Adipose tissue (tissue), 3 donors: ENCODE data around the gene STRIT1. TPM values are rescaled to one million over a fixed set of nuclear protein-coding genes. Genes with fewer than 3 reads are reported as not detected.

ENCODE experiments used
- H3K27ac ChIP-seq: one replicate; pipeline ENCODE4 v1.5.1; 2013; ENCODE audit warnings: low read depth, low read length
- WGBS, 3 donors: extraction: QIAGEN DNeasy Blood & Tissue Kit; methylation state at CpG; one replicate each; pipeline ENCODE4 v1.1.7; 2013; 5-methylcytosine and 5-hydroxymethylcytosine counted together
- polyA plus RNA-seq, 3 donors: library from polyadenylated mRNA; stranded (reverse); fragments of 200-250 nt; gene quantifications; one replicate each; pipeline ENCODE4 v1.2.3, GENCODE V29; 2013
- donor health status: healthy with polysubstance abuse.
- donor health status: Bipolar disorder and iron deficiency.
- donor health status: healthy.

The STRIT1 gene
- polyA plus RNA-seq, 3 donors = 0.15 to 0.84 TPM; not detected in 1

GRCh38 chr3:155317211-155317610, 23.7 kb upstream of the STRIT1 start:
- 57 to 74% (median 58%) methylated on average over 1 of the region's 1 CpG for WGBS, 3 donors
- H3K27ac ChIP-seq = no peak overlapping the region

GRCh38 chr3:155316426-155316825, 22.9 kb upstream of the STRIT1 start:
- H3K27ac ChIP-seq = no peak overlapping the region

GRCh38 chr3:155313916-155314315, 20.4 kb upstream of the STRIT1 start:
- H3K27ac ChIP-seq = no peak overlapping the region
- 88 to 98% (median 97%) methylated on average over 2 of the region's 2 CpGs for WGBS, 3 donors

GRCh38 chr3:155313300-155313699, 19.8 kb upstream of the STRIT1 start:
- no peak overlapping the region for H3K27ac ChIP-seq

- WGBS, 3 donors = 39 to 52% (median 47%) methylated on average over 2 of the region's 2 CpGs
Measured at GRCh38 chr3:155312781-155313180, 19.3 kb upstream of the STRIT1 start.

GRCh38 chr3:155309581-155309980, 16.1 kb upstream of the STRIT1 start:
- H3K27ac ChIP-seq = no peak overlapping the region
- 66 to 96% (median 92%) methylated on average over 28 of the region's 28 CpGs for WGBS, 3 donors

More at GRCh38 chr3:155312781-155313180, 19.3 kb upstream of the STRIT1 start:
- no peak overlapping the region for H3K27ac ChIP-seq

- WGBS, 3 donors = 69 to 81% (median 77%) methylated on average over 9 of the region's 9 CpGs
- no peak overlapping the region for H3K27ac ChIP-seq
Measured at GRCh38 chr3:155308831-155309230, 15.3 kb upstream of the STRIT1 start.

GRCh38 chr3:155307183-155307582, 13.7 kb upstream of the STRIT1 start:
- WGBS, 3 donors = 89 to 96% (median 95%) methylated on average over 7 of the region's 7 CpGs
- H3K27ac ChIP-seq = no peak overlapping the region

GRCh38 chr3:155304394-155304793, 10.9 kb upstream of the STRIT1 start:
- H3K27ac ChIP-seq = no peak overlapping the region
- 81 to 88% (median 86%) methylated on average over 2 of the region's 2 CpGs for WGBS, 3 donors

- H3K27ac ChIP-seq = no peak overlapping the region
Measured at GRCh38 chr3:155303540-155304097, 10.1 kb upstream of the STRIT1 start.

- H3K27ac ChIP-seq = no peak overlapping the region
- WGBS, 3 donors = 33 to 79% (median 44%) methylated on average over 2 of the region's 2 CpGs
Measured at GRCh38 chr3:155302891-155303290, 9.4 kb upstream of the STRIT1 start.

GRCh38 chr3:155302481-155302880, 9.0 kb upstream of the STRIT1 start:
- WGBS, 3 donors = 60 to 81% (median 71%) methylated on average over 2 of the region's 2 CpGs

GRCh38 chr3:155297100-155297499, 3.6 kb upstream of the STRIT1 start:
- H3K27ac ChIP-seq = no peak overlapping the region

More at GRCh38 chr3:155302481-155302880, 9.0 kb upstream of the STRIT1 start:
- no peak overlapping the region for H3K27ac ChIP-seq

GRCh38 chr3:155296413-155296812, 2.9 kb upstream of the STRIT1 start:
- H3K27ac ChIP-seq = no peak overlapping the region

- 87 to 93% (median 90%) methylated on average over 2 of the region's 2 CpGs for WGBS, 3 donors
- no peak overlapping the region for H3K27ac ChIP-seq
Measured at GRCh38 chr3:155292693-155293092, 790 bp downstream of the STRIT1 start.

- no peak overlapping the region for H3K27ac ChIP-seq
- 41 to 85% (median 77%) methylated on average over 1 of the region's 1 CpG for WGBS, 3 donors
Measured at GRCh38 chr3:155292133-155292532, 1.4 kb downstream of the STRIT1 start.

- H3K27ac ChIP-seq = no peak overlapping the region
- WGBS, 3 donors = 80 to 84% (median 84%) methylated on average over 2 of the region's 2 CpGs
Measured at GRCh38 chr3:155286736-155287135, 6.7 kb downstream of the STRIT1 start.

- 85 to 93% (median 92%) methylated on average over 4 of the region's 4 CpGs for WGBS, 3 donors
- H3K27ac ChIP-seq = no peak overlapping the region
Measured at GRCh38 chr3:155285936-155286335, 7.5 kb downstream of the STRIT1 start.

- no peak overlapping the region for H3K27ac ChIP-seq
- WGBS, 3 donors = 78 to 88% (median 87%) methylated on average over 8 of the region's 8 CpGs
Measured at GRCh38 chr3:155283092-155284056, 10.1 kb downstream of the STRIT1 start.
